Activated gamma-delta T cell treated with Interleukin-2 at 50 U/mL for 16 hours (primary cell): ENCODE results near the gene DEPDC4.

Source experiments
- DNase-seq: peaks from one replicate; pipeline ENCODE4 v3.0.0-alpha.2; 2020

Gene DEPDC4

DNA sequence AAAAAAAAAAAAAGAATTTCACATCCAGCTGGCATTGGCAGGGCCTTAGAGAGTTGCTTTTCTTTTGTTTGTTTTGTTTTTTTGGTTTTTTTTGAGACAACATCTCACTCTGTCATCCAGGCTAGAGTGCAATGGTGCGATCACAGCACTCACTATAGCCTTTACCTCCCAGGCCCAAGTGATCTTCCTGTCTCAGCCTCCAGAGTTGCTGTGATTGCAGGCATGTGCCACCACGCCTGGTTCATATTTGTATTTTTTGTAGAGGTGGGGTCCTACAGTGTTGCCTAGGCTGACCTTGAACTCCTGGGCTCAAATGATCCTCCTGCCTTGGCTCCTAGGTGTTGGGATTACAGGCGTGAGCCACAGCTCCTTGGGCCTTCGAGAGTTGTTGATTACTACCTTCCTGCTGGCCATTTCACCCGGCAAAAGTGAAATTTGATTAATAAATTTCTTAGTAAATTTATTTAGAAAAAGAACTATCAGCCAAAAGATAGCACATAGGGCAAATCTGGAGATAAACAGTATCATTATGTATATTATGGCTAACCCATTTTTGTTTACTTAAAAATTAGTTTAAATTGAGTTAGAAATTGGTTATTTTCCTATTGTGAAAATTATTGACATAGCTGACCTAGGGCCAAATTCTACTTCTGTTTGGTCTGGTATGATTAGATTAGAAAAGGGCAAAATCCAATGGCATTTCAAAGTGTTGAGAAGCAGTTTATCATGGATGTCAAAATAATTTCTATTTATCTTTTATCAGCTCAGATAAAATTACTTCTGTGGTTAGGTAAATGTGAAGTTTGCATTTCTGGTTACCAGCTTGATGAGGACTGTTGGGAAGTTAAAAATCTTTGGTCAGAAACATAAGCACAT is 53.6 kb downstream of the DEPDC4 start:
- DNase-seq, result no peak

- DNase-seq, result no peak
Observed at GRCh38 chr12:100211698-100212097, 55.2 kb downstream of the DEPDC4 start.

- no peak for DNase-seq
Observed at GRCh38 chr12:100208834-100209233, 58.0 kb downstream of the DEPDC4 start.

DNA sequence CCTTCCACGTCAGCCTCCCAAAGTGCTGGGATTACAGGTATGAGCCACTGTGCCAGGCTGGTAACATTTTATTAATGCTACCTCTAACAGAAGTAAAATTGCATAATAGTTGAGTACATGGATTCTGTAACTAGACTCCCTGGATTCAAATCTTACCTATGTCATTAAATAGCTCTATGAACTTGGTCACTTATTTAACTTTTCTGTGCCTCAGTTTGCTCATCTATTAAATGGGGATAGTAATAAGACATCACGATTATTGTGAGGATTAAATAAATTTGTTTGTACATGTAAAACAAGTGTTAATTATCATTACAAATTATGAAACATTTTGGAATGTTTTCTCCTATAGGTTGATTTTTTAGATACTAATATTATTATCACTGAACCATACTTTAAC is 59.6 kb downstream of the DEPDC4 start:
- DNase-seq, result no peak

GRCh38 chr12:100201604-100202423 is 65.1 kb downstream of the DEPDC4 start:
- DNase-seq, result no peak

- DNase-seq, result peak; percentile 97
Observed at GRCh38 chr12:100200463-100201181, 66.3 kb downstream of the DEPDC4 start, which contains the start of gene ACTR6. ACTR6 (plus strand) TSS chr12:100200815; CDS start chr12:100200852, 37 bp downstream.

- peak; percentile 75 for DNase-seq
Observed at GRCh38 chr12:100199347-100200149, 67.3 kb downstream of the DEPDC4 start.

- DNase-seq, result no peak
Observed at GRCh38 chr12:100199023-100199346, 67.9 kb downstream of the DEPDC4 start.

GRCh38 chr12:100197486-100197885 is 69.4 kb downstream of the DEPDC4 start:
- no peak for DNase-seq

GRCh38 chr12:100193085-100193484 is 73.8 kb downstream of the DEPDC4 start:
- no peak for DNase-seq
